ENCODE data around the gene SBF2.

SBF2 gene

GRCh38 chr11:9738116-9738515, 555.9 kb downstream of the SBF2 start:
- Histone ChIP-seq H4K20me1 (ENCODE audit: insufficient read depth) (no peaks in the 10 kb centered on the region), H3K79me2 (ENCODE audit: insufficient read depth, low read depth) (no peaks in the 10 kb centered on the region), H3K4me3 (IDR thresholded peaks at IDR 0.05; ENCODE audit: insufficient read depth, low read depth, low read length) (no peak overlapping the region), H3K27ac (no peak overlapping the region), H3K9ac (no peak overlapping the region), H3K27me3 (ENCODE audit: insufficient read depth, low read depth) (no peaks in the 10 kb centered on the region), H2AFZ (ENCODE audit: low read depth) (no peak overlapping the region), H3K36me3 (ENCODE audit: insufficient read depth) (no peaks in the 10 kb centered on the region), H3K4me1 (ENCODE audit: low read depth, poor library complexity, severe bottlenecking) (no peaks in the 10 kb centered on the region), H3K4me2 (no peak overlapping the region)
- no peak for TF ChIP-seq CTCF (conservative IDR thresholded peaks at IDR 0.05; ENCODE audit: low read depth, low read length)

GRCh38 chr11:9736365-9736764, 557.7 kb downstream of the SBF2 start:
- H3K9ac ChIP-seq: no peak overlapping the region
- TF ChIP-seq CTCF (conservative IDR thresholded peaks at IDR 0.05; ENCODE audit: low read depth, low read length): no peak
- H2AFZ ChIP-seq (ENCODE audit: low read depth): no peak overlapping the region
- H3K4me1 ChIP-seq (ENCODE audit: low read depth, poor library complexity, severe bottlenecking): no peaks in the 10 kb centered on the region
- H3K79me2 ChIP-seq (ENCODE audit: insufficient read depth, low read depth): no peaks in the 10 kb centered on the region
- H3K27me3 ChIP-seq (ENCODE audit: insufficient read depth, low read depth): no peaks in the 10 kb centered on the region
- H4K20me1 ChIP-seq (ENCODE audit: insufficient read depth): no peaks in the 10 kb centered on the region
- no peak overlapping the region for H3K4me3 ChIP-seq (IDR thresholded peaks at IDR 0.05; ENCODE audit: insufficient read depth, low read depth, low read length)
- H3K4me2 ChIP-seq: no peak overlapping the region
- no peak overlapping the region for H3K27ac ChIP-seq
- H3K36me3 ChIP-seq (ENCODE audit: insufficient read depth): no peaks in the 10 kb centered on the region

GRCh38 chr11:9735919-9736318, 558.1 kb downstream of the SBF2 start:
- Histone ChIP-seq H3K27me3 (ENCODE audit: insufficient read depth, low read depth) (no peaks in the 10 kb centered on the region), H3K4me1 (ENCODE audit: low read depth, poor library complexity, severe bottlenecking) (no peaks in the 10 kb centered on the region), H4K20me1 (ENCODE audit: insufficient read depth) (no peaks in the 10 kb centered on the region), H2AFZ (ENCODE audit: low read depth) (no peak overlapping the region), H3K4me3 (IDR thresholded peaks at IDR 0.05; ENCODE audit: insufficient read depth, low read depth, low read length) (no peak overlapping the region), H3K9ac (no peak overlapping the region), H3K36me3 (ENCODE audit: insufficient read depth) (no peaks in the 10 kb centered on the region), H3K79me2 (ENCODE audit: insufficient read depth, low read depth) (no peaks in the 10 kb centered on the region), H3K27ac (no peak overlapping the region), H3K4me2 (no peak overlapping the region)
- TF ChIP-seq CTCF (conservative IDR thresholded peaks at IDR 0.05; ENCODE audit: low read depth, low read length): no peak

- Histone ChIP-seq H3K4me2 (no peak overlapping the region), H3K4me3 (IDR thresholded peaks at IDR 0.05; ENCODE audit: insufficient read depth, low read depth, low read length) (no peak overlapping the region), H3K27ac (no peak overlapping the region), H2AFZ (ENCODE audit: low read depth) (no peak overlapping the region), H3K36me3 (ENCODE audit: insufficient read depth) (no peaks in the 10 kb centered on the region), H3K27me3 (ENCODE audit: insufficient read depth, low read depth) (no peaks in the 10 kb centered on the region), H4K20me1 (ENCODE audit: insufficient read depth) (no peaks in the 10 kb centered on the region), H3K79me2 (ENCODE audit: insufficient read depth, low read depth) (no peaks in the 10 kb centered on the region), H3K4me1 (ENCODE audit: low read depth, poor library complexity, severe bottlenecking) (no peaks in the 10 kb centered on the region), H3K9ac (no peak overlapping the region)
- TF ChIP-seq CTCF (conservative IDR thresholded peaks at IDR 0.05; ENCODE audit: low read depth, low read length): no peak
Observed at GRCh38 chr11:9735236-9735635, 558.8 kb downstream of the SBF2 start.

GRCh38 chr11:9733212-9733611, 560.8 kb downstream of the SBF2 start:
- Histone ChIP-seq H3K9ac (no peak overlapping the region), H3K27me3 (ENCODE audit: insufficient read depth, low read depth) (no peaks in the 10 kb centered on the region), H3K27ac (no peak overlapping the region), H3K79me2 (ENCODE audit: insufficient read depth, low read depth) (no peaks in the 10 kb centered on the region), H3K4me3 (IDR thresholded peaks at IDR 0.05; ENCODE audit: insufficient read depth, low read depth, low read length) (no peak overlapping the region), H4K20me1 (ENCODE audit: insufficient read depth) (no peaks in the 10 kb centered on the region), H3K36me3 (ENCODE audit: insufficient read depth) (no peaks in the 10 kb centered on the region), H3K4me1 (ENCODE audit: low read depth, poor library complexity, severe bottlenecking) (no peaks in the 10 kb centered on the region), H2AFZ (ENCODE audit: low read depth) (no peak overlapping the region), H3K4me2 (no peak overlapping the region)
- TF ChIP-seq CTCF (conservative IDR thresholded peaks at IDR 0.05; ENCODE audit: low read depth, low read length): no peak

All from KMS-11 (cell line).